ENCODE results near the gene PROSER2.

Gene PROSER2

DNA sequence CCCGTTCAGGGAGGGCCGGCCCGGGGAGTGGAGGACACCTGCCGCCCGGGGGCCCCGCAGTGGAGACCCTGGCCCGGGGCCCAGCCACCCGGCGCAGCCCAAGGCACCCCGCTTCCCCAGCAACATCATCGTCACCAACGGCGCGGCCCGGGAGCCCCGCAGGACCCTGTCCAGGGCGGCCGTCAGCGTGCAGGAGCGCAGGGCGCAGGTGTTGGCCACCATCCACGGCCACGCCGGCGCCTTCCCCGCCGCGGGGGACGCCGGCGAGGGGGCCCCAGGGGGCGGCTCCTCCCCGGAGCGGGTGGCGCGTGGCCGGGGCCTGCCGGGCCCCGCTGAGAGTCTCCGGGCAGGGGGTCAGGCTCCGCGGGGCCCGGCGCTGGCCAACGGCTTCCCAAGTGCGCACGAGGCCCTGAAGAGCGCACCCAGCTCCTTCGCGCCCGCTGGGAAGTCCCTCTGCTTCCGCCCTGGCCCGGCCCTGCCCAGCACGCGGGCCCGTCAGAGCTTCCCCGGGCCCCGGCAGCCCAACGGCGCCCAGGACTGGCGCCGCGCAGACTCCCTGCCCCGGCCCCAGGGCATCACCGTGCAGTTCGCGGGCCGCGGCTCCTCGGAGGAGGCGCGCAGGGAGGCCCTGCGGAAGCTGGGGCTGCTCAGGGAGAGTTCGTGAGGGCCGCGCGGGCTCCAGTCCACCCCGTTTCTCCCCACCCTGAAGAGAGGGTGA is 46.7 kb downstream of the PROSER2 start:
- DNase-seq: peak; percentile 84

GRCh38 chr10:11870461-11870780 is 47.3 kb downstream of the PROSER2 start:
- no peak for DNase-seq

- DNase-seq: no peak
Observed at GRCh38 chr10:11870900-11871400, 47.8 kb downstream of the PROSER2 start.

- no peak for DNase-seq
Observed at GRCh38 chr10:11871466-11871865, 48.3 kb downstream of the PROSER2 start.

- peak; percentile 92 for DNase-seq
Observed at GRCh38 chr10:11874568-11875493, 51.7 kb downstream of the PROSER2 start.

DNA sequence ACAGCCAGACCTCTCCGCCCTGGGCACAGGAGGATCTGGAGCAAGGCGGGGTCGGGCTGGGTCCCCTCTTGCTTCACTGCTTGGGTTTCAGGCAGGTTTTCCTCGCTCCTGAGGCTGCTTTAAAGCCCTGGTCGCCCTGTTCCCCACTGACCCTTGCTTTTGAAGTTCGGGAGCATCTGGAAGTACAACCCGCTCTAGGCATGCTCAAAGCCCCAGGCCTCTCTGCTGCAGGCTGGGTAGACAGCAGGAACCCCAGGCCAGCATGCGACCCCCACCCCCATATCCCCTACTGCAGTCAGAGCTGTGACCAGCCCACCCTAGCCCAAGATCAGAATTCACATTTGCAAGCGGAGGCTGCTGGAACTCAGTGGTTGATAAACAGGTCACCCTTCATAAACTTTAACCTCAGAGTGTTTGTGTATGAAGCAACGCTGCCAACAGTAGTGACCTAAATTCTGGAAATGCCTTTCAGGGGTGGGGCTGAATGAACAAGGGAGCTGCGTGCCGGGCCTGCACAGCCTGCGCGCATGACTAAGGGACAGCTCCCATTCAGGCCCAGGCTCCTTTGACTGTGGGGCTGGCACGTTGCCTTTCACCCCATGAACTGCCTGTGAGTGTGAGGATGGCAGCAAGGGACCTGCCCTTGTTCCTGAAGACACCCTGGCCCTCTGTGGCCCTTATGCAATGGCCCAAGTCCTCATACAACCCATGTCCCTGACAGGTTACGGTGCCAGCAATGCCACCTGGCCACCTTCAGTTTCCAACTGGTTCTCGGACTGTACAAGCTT is 52.5 kb downstream of the PROSER2 start:
- DNase-seq: peak; percentile 68

DNA sequence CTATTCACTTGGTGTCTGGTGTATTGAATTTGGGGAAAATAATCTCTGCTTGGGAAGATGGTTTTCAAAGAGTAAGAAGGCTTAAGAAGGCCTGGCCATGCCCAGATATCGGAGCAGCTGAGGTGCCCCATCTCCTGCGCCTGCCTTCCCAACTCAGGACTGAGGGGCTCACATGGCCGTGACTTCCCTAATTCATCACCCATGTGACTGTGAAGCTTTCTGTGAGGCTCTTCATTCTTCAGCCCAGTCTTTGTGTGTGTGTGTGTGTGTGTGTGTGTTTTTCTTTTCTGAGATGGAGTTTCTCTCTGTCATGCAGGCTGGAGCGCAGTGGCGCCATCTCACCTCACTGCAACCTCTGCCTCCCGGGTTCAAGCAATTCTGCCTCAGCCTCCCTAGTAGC is 53.2 kb downstream of the PROSER2 start:
- no peak for DNase-seq

- DNase-seq: no peak
Observed at GRCh38 chr10:11876805-11877590, 53.8 kb downstream of the PROSER2 start.

GRCh38 chr10:11877591-11877905 is 54.4 kb downstream of the PROSER2 start:
- no peak for DNase-seq

DNA sequence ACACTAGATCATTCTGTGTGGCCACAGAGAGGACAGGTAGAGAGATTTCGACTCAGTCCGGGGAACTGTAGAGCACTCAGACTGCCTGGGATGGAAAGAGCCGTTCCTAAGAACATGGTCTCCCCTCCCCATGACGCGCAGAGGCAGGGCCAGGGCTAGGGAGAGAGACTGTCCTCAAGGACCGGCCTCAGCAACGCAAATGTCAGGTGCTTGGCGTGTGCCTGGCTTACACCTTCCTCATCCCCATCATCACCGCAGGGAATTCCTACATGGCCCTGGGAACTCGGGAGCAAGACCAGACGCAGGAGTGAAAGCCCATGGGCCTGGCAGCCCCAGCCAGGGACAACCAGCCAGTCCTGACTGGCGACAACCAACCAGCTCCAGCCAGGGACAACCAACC is 55.6 kb downstream of the PROSER2 start:
- no peak for DNase-seq

- DNase-seq: no peak
Observed at GRCh38 chr10:11879387-11880094, 56.4 kb downstream of the PROSER2 start.

DNA sequence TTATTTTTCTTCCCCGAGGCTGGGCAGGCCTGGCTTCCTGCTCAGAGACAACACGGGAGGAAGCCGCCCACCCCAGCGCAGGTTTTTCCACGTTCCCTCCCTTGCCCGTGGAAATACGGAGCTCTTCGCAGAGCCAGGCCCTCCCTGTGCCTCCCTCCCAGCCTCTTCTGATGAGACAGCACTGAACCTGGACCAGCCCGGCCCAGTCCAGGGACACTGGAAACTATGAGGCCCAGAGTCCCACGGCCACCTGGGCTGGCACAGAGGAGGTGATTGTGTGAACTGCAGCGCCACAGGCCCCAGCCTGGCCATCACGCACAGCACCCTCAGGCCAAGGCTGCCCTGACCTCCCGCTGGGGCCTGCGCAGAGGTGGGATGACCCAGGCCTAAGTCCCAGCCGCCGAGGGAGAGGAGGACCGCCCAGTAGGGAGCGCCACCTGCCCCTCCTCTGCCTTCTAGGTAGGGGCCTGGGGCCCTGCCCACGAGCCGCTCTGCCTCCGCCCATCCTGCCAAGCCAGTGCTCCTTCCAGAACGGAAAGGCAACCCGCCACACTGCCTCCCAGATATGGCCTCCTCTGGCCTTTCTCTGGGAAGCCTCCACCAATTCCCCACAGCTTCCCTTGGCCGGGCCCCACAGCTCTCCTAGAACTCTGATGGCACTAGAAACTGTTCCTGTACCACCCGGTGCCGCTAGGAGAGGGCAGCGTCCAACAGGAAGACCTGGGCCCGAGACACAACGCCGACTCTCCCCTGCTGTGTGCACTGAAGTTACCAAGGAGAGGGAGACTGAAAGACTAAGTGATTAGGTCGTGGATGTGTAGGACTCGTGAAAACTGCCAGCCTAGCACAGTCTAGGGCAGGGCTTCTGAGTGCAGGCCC is 57.2 kb downstream of the PROSER2 start:
- DNase-seq: no peak

- no peak for DNase-seq
Observed at GRCh38 chr10:11881030-11881476, 57.9 kb downstream of the PROSER2 start.

DNA sequence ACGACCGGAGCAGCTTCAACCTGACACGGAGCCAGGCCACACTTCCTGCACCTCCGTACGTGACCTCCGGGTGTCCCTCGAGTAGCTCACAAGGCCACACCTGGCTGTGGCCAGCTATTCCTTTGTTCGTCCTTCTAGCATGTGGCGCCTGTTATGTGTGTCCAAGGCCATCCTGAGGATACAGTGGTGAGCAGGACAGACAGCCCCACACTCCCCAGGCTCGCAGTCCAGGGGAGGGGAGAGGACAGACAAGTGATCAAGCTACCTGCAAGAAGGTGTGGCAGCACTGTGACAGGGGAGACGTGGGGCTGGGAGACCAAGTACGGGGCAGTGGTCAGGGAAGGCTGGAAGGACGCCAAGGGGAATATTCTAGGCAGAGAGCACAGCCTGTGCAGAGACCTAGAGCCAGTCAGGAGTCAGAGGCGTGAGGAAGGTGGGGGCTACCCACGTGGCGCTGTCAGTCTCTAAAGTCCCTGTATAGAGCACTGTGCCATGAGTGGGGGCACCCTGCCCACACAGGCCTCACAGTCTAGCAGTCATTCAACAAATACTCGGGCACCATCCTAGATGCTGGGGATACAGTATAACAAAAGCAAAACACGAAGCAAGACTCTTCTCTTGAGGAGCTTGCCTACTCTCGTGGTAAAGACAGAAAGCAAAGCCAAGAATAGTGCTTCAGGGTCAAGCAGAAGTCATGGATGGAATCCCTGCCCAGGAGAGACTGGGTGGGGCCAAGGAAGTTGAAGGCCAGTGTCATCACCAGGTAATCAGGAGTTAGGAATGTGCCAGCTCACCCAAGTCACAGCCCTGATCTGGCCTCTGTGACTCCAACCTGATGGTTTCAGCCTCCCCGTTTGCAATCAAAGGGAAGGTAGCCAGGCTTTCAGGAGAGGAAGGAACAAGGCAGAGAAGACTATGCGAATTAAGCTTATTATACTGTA is 58.6 kb downstream of the PROSER2 start:
- DNase-seq: no peak

DNA sequence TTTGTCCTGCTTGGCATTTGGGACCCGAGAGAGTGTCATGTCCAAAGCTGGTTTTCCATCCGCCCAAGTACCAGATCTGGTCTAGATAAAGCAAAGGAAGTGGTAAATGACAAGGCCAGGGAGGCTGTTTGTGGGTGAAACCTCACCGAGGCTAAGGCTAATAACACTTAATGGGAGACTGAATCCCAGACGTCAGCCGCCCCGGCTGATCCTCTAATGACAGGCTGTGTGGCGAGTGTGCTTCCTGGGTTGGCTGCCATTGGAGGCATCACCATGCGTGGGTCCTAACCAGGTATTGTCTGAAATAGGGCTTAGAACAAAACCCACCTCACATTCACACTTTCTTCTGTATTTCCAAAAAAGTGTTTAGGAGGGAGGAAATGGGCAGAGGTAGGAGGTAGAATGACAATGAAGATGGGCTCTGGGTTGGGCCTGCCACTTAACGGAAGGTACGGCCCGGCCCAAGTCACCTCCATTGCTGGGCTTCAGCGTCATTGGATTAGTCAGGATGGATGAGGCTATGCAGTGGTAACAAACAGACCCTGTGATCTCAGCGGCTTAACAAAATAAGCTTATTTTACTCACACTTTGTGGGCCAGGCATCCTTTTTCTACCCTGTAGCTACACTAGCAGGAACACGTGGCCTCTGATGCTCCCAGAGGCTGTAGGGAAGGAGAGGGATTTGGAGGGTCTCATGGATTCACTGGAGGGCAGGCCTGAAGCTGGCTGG is 59.7 kb downstream of the PROSER2 start:
- DNase-seq: no peak

DNA sequence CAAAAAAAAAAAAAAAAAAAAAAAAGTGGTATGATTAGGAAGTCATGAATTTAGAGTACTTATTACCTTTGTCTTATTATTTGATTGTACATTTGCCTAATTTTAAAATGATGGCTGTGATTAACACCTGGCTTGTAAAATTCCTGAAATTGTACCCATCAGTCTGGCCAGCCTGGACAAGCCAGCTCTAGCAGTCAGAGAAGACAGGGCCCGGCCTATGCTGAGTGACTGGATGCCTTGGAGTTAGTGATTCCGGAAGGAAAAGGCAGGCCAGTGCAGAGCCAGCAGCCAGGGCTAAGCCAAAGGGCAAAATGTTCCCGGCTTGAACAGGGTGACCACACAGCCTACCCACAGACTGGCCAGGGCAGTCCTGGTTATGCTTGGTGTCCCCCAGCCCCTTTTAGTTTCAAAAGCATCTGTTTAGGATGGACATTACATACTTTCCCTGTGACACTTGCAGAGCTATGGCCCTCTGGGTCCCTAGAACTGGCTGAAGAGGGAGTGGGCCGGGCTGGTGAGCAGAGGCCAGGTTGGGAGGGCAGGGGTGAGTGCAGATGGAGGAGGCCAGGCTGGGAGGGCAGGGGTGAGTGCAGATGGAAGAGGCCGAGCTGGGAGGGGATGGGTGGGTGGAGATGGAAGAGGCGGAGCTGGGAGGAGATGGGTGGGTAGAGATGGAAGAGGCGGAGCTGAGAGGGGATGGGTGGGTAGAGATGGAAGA is 61.7 kb downstream of the PROSER2 start:
- DNase-seq: no peak

- no peak for DNase-seq
Observed at GRCh38 chr10:11885437-11886137, 62.4 kb downstream of the PROSER2 start.

- no peak for DNase-seq
Observed at GRCh38 chr10:11886138-11886474, 63.0 kb downstream of the PROSER2 start.

Data from retina (tissue), 1 donor.